Endothelial cell (in vitro differentiated cells): Measurements from ENCODE around the gene RBPJ. TPM values are rescaled to one million over a fixed set of nuclear protein-coding genes. Genes with fewer than 3 reads are reported as not detected.

Experiments used
- DNase-seq: peaks from one replicate; pipeline ENCODE4 v3.0.0; 2021; ENCODE audit warnings: low spot score
- H3K27ac Mint-ChIP-seq: one replicate; pipeline ENCODE4 v1.8.0; 2021; ENCODE audit warnings: mixed read lengths, inconsistent platforms; ENCODE audit not compliant: unreplicated experiment
- H3K27me3 Mint-ChIP-seq: one replicate; pipeline ENCODE4 v1.8.0; 2021; ENCODE audit warnings: mild to moderate bottlenecking, moderate library complexity, mixed read lengths, inconsistent platforms; ENCODE audit not compliant: unreplicated experiment
- H3K36me3 Mint-ChIP-seq: one replicate; pipeline ENCODE4 v1.8.0; 2021; ENCODE audit warnings: mild to moderate bottlenecking, low read depth, mixed read lengths, inconsistent platforms; ENCODE audit not compliant: unreplicated experiment
- H3K4me1 Mint-ChIP-seq: one replicate; pipeline ENCODE4 v1.8.0; 2021; ENCODE audit warnings: mild to moderate bottlenecking, mixed read lengths, inconsistent platforms; ENCODE audit not compliant: unreplicated experiment
- H3K4me3 Mint-ChIP-seq: one replicate; pipeline ENCODE4 v1.8.0; 2021; ENCODE audit warnings: mild to moderate bottlenecking, mixed read lengths, inconsistent platforms; ENCODE audit not compliant: unreplicated experiment
- H3K9me3 Mint-ChIP-seq: one replicate; pipeline ENCODE4 v1.8.0; 2021; ENCODE audit warnings: mixed read lengths, inconsistent platforms; ENCODE audit not compliant: unreplicated experiment
- total RNA-seq: library from RNA; stranded (reverse); fragmentation: NEBNext Ultra II Directional; extraction: Animal tissue kit (Norgen Biotek cat#: 25700); gene quantifications from one replicate; pipeline ENCODE4 v1.2.1, GENCODE V29; 2021; ENCODE audit not compliant: unreplicated experiment
- TF ChIP-seq, protein P1 (sequence below): fragments of 200-600 bp; sonication (generic); IDR thresholded peaks from one replicate; pipeline ENCODE4 v1.5.0; 2021; ENCODE audit warnings: antibody characterized with exemption; ENCODE audit not compliant: unreplicated experiment

The RBPJ gene
- total RNA-seq, 1 donor from 2014 or later = 47.9 TPM

DNA sequence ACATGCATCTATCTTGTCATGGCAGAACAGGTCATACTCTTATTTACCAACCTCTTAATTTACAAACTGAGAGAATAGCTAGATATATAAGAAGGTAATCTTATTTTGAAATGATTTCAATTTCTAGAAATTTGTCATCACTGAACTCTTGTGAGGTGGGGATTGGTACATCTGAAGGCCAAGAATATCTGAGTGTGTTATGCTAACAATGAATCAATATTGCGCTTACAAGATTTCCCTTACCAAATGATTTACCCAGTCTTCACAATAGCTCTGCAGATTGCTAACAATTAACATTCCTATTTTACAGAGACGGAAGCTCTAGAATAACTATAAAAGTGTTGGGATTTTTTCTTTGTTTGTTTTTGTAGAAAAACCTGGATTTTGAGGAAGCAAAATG is 48.3 kb downstream of the RBPJ start:
- Mint-ChIP-seq H3K4me1 (peaks cover 9% of the 10 kb centered on the region), H3K27ac (no peak overlapping the region), H3K36me3 (no peaks in the 10 kb centered on the region), H3K27me3 (no peaks in the 10 kb centered on the region), H3K9me3 (no peaks in the 10 kb centered on the region), H3K4me3 (no peak overlapping the region)
- DNase-seq = no peak
- TF ChIP-seq, protein P1, sequence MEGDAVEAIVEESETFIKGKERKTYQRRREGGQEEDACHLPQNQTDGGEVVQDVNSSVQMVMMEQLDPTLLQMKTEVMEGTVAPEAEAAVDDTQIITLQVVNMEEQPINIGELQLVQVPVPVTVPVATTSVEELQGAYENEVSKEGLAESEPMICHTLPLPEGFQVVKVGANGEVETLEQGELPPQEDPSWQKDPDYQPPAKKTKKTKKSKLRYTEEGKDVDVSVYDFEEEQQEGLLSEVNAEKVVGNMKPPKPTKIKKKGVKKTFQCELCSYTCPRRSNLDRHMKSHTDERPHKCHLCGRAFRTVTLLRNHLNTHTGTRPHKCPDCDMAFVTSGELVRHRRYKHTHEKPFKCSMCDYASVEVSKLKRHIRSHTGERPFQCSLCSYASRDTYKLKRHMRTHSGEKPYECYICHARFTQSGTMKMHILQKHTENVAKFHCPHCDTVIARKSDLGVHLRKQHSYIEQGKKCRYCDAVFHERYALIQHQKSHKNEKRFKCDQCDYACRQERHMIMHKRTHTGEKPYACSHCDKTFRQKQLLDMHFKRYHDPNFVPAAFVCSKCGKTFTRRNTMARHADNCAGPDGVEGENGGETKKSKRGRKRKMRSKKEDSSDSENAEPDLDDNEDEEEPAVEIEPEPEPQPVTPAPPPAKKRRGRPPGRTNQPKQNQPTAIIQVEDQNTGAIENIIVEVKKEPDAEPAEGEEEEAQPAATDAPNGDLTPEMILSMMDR = no peak

DNA sequence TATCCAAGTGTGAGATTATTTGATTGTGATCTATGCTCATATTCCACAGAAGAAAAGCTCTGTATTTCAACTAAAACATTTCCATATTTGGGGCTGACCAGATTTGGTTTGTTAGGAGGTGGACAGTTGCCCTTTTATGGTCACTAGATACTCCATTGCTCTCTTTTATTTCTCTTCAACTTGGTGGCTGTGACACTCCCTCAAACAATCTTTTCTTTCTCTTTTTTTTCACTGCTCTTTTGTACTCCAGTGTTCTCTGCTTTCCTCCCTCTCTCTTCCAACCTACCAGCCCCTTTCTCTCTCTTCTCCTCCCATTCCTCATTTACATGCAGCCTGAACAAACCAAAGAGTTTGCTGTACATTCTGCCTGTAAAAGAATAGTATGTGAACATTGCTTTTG is 48.8 kb downstream of the RBPJ start:
- TF ChIP-seq, protein P1 = no peak
- H3K9me3 Mint-ChIP-seq = no peaks in the 10 kb centered on the region
- H3K4me3 Mint-ChIP-seq = no peak overlapping the region
- H3K27ac Mint-ChIP-seq = no peak overlapping the region
- no peaks in the 10 kb centered on the region for H3K27me3 Mint-ChIP-seq
- no peaks in the 10 kb centered on the region for H3K36me3 Mint-ChIP-seq
- H3K4me1 Mint-ChIP-seq = peaks cover 9% of the 10 kb centered on the region
- DNase-seq = no peak

DNA sequence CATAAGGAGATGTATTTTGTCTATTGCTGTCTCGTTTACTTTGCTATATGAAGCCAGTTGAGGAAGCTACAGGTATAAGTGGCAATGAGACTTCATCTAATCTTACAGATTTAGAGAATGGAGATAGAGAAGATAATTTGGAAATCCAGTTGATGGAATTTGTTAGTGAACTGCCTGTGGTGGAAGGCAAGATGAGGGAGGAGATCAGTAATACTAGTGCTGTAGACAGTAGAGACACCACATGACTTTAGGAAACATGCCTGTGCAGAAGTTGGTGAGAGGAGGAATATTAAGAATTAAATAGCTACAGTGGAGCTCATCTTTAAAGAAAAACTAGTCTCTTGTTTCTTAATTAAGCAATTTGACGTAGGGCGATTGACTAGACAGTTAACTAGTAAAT is 51.3 kb downstream of the RBPJ start:
- no peak overlapping the region for H3K4me3 Mint-ChIP-seq
- H3K9me3 Mint-ChIP-seq = no peaks in the 10 kb centered on the region
- TF ChIP-seq, protein P1 = no peak
- no peak for DNase-seq
- H3K27ac Mint-ChIP-seq = no peak overlapping the region
- peaks cover 9% of the 10 kb centered on the region for H3K4me1 Mint-ChIP-seq
- H3K27me3 Mint-ChIP-seq = no peaks in the 10 kb centered on the region
- no peaks in the 10 kb centered on the region for H3K36me3 Mint-ChIP-seq

DNA sequence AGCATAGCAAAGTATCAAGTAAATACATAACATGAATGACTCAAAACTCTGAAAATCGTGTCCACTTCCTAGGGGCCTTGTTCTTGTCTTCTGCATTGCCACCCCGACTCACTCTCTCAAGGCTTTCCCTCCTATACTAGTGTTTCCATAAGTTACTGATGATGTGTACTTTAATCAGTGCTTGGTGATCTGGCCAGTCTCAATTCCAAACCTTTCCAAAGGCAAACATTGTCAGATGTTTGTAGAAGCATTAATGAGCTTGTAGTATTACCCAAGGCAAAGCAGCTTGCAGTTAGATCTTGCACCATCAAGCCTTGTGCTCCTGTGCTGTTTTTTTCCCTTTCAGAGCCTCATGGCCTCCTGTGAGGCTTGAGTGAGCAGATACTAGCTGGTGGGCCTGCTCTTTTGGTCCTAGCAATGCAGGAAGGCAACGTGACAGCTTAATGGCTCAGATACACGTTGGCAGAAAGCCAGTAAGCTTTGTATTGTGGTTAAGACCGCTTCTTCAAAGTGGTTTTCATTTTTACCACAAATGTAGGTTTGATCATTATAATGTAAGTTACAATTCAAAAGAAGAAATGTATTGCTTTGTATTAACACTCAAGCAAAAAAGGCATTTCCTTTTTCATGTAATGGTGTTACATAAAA is 51.8 kb downstream of the RBPJ start:
- no peaks in the 10 kb centered on the region for H3K36me3 Mint-ChIP-seq
- TF ChIP-seq, protein P1 = no peak

DNA sequence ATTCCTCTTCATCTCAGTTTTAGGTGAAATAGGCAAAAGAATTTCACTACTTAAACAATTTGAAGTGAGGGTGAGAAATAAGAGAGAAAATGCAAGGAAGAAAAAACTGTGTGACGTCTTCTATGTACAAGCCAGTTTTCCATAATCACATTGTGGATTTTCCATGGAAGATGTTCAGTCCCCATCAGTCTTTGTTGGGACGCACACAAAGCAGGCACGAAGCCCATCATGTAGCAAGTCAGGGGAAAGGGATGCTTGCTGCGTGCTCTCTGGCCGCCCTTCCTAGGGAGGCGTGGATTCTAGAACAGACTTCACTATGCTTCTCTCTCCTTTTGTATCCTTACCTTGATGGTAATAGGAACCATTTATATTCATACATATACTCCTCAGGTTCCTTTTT is 54.7 kb downstream of the RBPJ start:
- Mint-ChIP-seq H3K27ac (no peak overlapping the region), H3K4me1 (peaks cover 4% of the 10 kb centered on the region), H3K27me3 (no peaks in the 10 kb centered on the region), H3K4me3 (no peak overlapping the region), H3K9me3 (no peaks in the 10 kb centered on the region), H3K36me3 (no peaks in the 10 kb centered on the region)
- DNase-seq = no peak
- TF ChIP-seq, protein P1 = no peak

More for the DNA sequence above, 51.8 kb downstream of the RBPJ start:
- Mint-ChIP-seq H3K27me3 (no peaks in the 10 kb centered on the region), H3K4me1 (peaks cover 9% of the 10 kb centered on the region), H3K9me3 (no peaks in the 10 kb centered on the region), H3K27ac (no peak overlapping the region), H3K4me3 (no peak overlapping the region)
- DNase-seq = no peak
